ENCODE measurements around the gene PLCH1.

PLCH1 gene

GRCh38 chr3:155327430-155327829, 417.4 kb downstream of the PLCH1 start:
- Histone ChIP-seq H3K4me3 (ENCODE audit: low read depth, low read length) (no peak overlapping the region), H3K36me3 (ENCODE audit: control insufficient read depth in 2 of 2, insufficient read depth in 1 of 2, low read length in 2 of 2) (no peaks in the 10 kb centered on the region), H3K4me1 (ENCODE audit: control insufficient read depth, insufficient read depth, low read length) (no peaks in the 10 kb centered on the region), H3K9me3 (ENCODE audit: control insufficient read depth, insufficient read depth, low read depth, low read length) (no peaks in the 10 kb centered on the region), H3K27ac (ENCODE audit: extremely low read depth, low read depth, low read length) (no peak overlapping the region)
- TF ChIP-seq CTCF (tag by site-specific recombination; IDR thresholded peaks at IDR 0.05), result no peak
- TF ChIP-seq ZNF768 (tag by site-specific recombination; IDR thresholded peaks at IDR 0.05), result no peak
- TF ChIP-seq TCF7L2 (IDR thresholded peaks at IDR 0.05; ENCODE audit: borderline replicate concordance, low read depth, low read length), result no peak
- no peak for TF ChIP-seq ZNF792 (tag by site-specific recombination; IDR thresholded peaks at IDR 0.05)
- TF ChIP-seq ZNF704 (tag by site-specific recombination; IDR thresholded peaks at IDR 0.05), result no peak
- no peak for TF ChIP-seq ZNF426 (tag by site-specific recombination; IDR thresholded peaks at IDR 0.05)
- TF ChIP-seq ZNF324 (tag by site-specific recombination; IDR thresholded peaks at IDR 0.05), result no peak
- no peak for TF ChIP-seq PBX3 (CRISPR knock-in tag; IDR thresholded peaks at IDR 0.05)
- no peak for TF ChIP-seq ZEB2 (tag by site-specific recombination; IDR thresholded peaks at IDR 0.05)
- TF ChIP-seq ZNF530 (tag by site-specific recombination; IDR thresholded peaks at IDR 0.05; ENCODE audit: low read depth), result no peak
- no peak for TF ChIP-seq ZSCAN18 (tag by site-specific recombination; IDR thresholded peaks at IDR 0.05)
- no peak for TF ChIP-seq SP7 (tag by site-specific recombination; IDR thresholded peaks at IDR 0.05)
- ChIA-PET POLR2A (no interaction called here), CTCF (interaction anchor here (0.6 kb wide), 1 partner anchor 376 kb away, joined by 3 read pairs; no protein-coding TSS in a partner anchor)

- Histone ChIP-seq H3K27ac (ENCODE audit: extremely low read depth, low read depth, low read length) (no peak overlapping the region), H3K4me3 (ENCODE audit: low read depth, low read length) (no peak overlapping the region), H3K4me1 (ENCODE audit: control insufficient read depth, insufficient read depth, low read length) (no peaks in the 10 kb centered on the region), H3K9me3 (ENCODE audit: control insufficient read depth, insufficient read depth, low read depth, low read length) (no peaks in the 10 kb centered on the region), H3K36me3 (ENCODE audit: control insufficient read depth in 2 of 2, insufficient read depth in 1 of 2, low read length in 2 of 2) (no peaks in the 10 kb centered on the region)
- ChIA-PET POLR2A (no interaction called here), CTCF (interaction anchor here (0.6 kb wide), 2 partner anchors 377 to 614 kb away, joined by 3 read pairs; no protein-coding TSS in a partner anchor)
- TF ChIP-seq ZNF76 (tag by site-specific recombination; IDR thresholded peaks at IDR 0.05; ENCODE audit: borderline replicate concordance, low read depth), result no peak
- TF ChIP-seq ZNF138 (tag by site-specific recombination; IDR thresholded peaks at IDR 0.05; ENCODE audit: borderline replicate concordance), result no peak
- no peak for TF ChIP-seq ZBTB6 (tag by site-specific recombination; IDR thresholded peaks at IDR 0.05)
- no peak for TF ChIP-seq ZNF280D (tag by site-specific recombination; IDR thresholded peaks at IDR 0.05)
- no peak for TF ChIP-seq ZNF747 (tag by site-specific recombination; IDR thresholded peaks at IDR 0.05)
- no peak for TF ChIP-seq ZNF791 (tag by site-specific recombination; IDR thresholded peaks at IDR 0.05)
- no peak for TF ChIP-seq ZNF140 (tag by site-specific recombination; IDR thresholded peaks at IDR 0.05)
- TF ChIP-seq ZNF366 (tag by site-specific recombination; conservative IDR thresholded peaks at IDR 0.05), result no peak
- TF ChIP-seq ZBTB8A (tag by site-specific recombination; IDR thresholded peaks at IDR 0.05), result no peak
- no peak for TF ChIP-seq HOXA7 (CRISPR knock-in tag; IDR thresholded peaks at IDR 0.05; ENCODE audit: borderline replicate concordance)
Observed at GRCh38 chr3:155326901-155327300, 418.0 kb downstream of the PLCH1 start.
